KMS-11 (cell line): ENCODE results near the gene KLK7.

ENCODE experiments used
- H2AFZ ChIP-seq: fragments of 200-600 bp; sonication (generic); 2 replicates; pipeline ENCODE4 v1.6.1; 2016; ENCODE audit warnings: antibody characterized with exemption, mixed run types, low read depth
- H3K27ac ChIP-seq: fragments of 200-600 bp; sonication (generic); 2 replicates; pipeline ENCODE4 v1.6.1; 2016; ENCODE audit warnings: mild to moderate bottlenecking, mixed run types
- H3K27me3 ChIP-seq: fragments of 200-600 bp; sonication (generic); 2 replicates; pipeline ENCODE4 v1.6.1; 2017; ENCODE audit warnings: mild to moderate bottlenecking, low read depth, mixed run types, moderate library complexity; ENCODE audit not compliant: insufficient read depth
- H3K36me3 ChIP-seq: fragments of 200-600 bp; sonication (generic); 2 replicates; pipeline ENCODE4 v1.6.1; 2017; ENCODE audit warnings: mild to moderate bottlenecking, mixed run types; ENCODE audit not compliant: insufficient read depth
- H3K4me1 ChIP-seq: fragments of 200-600 bp; sonication (generic); 2 replicates; pipeline ENCODE4 v1.6.1; 2016; ENCODE audit warnings: mild to moderate bottlenecking, low read depth, mixed run types; ENCODE audit not compliant: poor library complexity, severe bottlenecking
- H3K4me2 ChIP-seq: fragments of 200-600 bp; sonication (generic); 2 replicates; pipeline ENCODE4 v1.7.0; 2016; ENCODE audit warnings: mild to moderate bottlenecking, mixed run types
- H3K4me3 ChIP-seq: fragments of 200-600 bp; sonication (generic); IDR thresholded peaks from 2 replicates; pipeline ENCODE4 v1.6.1; 2017; ENCODE audit warnings: low read depth, low read length, mixed read lengths; ENCODE audit not compliant: insufficient read depth
- H3K79me2 ChIP-seq: fragments of 200-600 bp; sonication (generic); 2 replicates; pipeline ENCODE4 v1.6.1; 2016; ENCODE audit warnings: low read depth, mixed run types; ENCODE audit not compliant: insufficient read depth
- H3K9ac ChIP-seq: fragments of 200-600 bp; sonication (generic); 2 replicates; pipeline ENCODE4 v1.6.1; 2016; ENCODE audit warnings: mild to moderate bottlenecking, mixed run types
- H4K20me1 ChIP-seq: fragments of 200-600 bp; sonication (generic); 2 replicates; pipeline ENCODE4 v1.6.1; 2016; ENCODE audit warnings: mild to moderate bottlenecking, mixed run types; ENCODE audit not compliant: insufficient read depth
- TF ChIP-seq, protein P1 (sequence below): fragments of 200-600 bp; sonication (generic); conservative IDR thresholded peaks from 2 replicates; pipeline ENCODE4 v1.6.1; 2017; ENCODE audit warnings: low read depth, mild to moderate bottlenecking, antibody characterized with exemption, low read length, moderate library complexity, mixed read lengths

KLK7 gene

DNA sequence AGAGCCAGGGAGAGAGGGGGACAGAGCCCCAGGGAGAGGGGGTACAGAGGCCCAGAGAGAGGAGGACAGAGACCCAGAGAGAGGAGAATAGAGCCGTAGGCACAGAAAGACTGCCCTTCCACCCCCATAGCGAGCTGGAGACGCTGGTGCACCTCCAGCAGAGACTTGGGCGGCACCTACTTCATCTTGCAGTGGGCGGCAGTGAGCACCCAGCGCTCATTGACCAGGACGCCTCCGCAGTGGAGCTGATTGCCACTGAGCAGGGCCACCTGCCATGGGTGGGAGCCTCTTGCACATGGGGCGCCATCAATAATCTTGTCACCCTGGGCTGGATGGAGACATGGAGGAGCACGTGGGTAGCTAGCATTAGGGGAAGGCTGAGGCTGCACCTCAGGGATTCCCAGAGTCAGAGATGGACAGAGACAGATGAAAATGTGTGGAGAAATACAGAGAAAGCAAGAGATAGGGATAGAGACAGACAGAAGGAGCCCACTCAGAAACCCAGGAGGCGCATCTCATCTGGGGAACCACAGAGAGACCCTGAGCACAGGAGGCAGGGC, 2.0 kb downstream of the KLK7 start:
- Histone ChIP-seq H2AFZ (no peak overlapping the region), H3K9ac (no peak overlapping the region), H3K4me3 (no peak overlapping the region), H3K36me3 (no peaks in the 10 kb centered on the region), H3K79me2 (no peaks in the 10 kb centered on the region), H3K27ac (no peak overlapping the region), H3K4me1 (no peaks in the 10 kb centered on the region), H4K20me1 (no peaks in the 10 kb centered on the region), H3K27me3 (no peaks in the 10 kb centered on the region), H3K4me2 (no peak overlapping the region)
- TF ChIP-seq, protein P1, sequence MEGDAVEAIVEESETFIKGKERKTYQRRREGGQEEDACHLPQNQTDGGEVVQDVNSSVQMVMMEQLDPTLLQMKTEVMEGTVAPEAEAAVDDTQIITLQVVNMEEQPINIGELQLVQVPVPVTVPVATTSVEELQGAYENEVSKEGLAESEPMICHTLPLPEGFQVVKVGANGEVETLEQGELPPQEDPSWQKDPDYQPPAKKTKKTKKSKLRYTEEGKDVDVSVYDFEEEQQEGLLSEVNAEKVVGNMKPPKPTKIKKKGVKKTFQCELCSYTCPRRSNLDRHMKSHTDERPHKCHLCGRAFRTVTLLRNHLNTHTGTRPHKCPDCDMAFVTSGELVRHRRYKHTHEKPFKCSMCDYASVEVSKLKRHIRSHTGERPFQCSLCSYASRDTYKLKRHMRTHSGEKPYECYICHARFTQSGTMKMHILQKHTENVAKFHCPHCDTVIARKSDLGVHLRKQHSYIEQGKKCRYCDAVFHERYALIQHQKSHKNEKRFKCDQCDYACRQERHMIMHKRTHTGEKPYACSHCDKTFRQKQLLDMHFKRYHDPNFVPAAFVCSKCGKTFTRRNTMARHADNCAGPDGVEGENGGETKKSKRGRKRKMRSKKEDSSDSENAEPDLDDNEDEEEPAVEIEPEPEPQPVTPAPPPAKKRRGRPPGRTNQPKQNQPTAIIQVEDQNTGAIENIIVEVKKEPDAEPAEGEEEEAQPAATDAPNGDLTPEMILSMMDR: no peak

DNA sequence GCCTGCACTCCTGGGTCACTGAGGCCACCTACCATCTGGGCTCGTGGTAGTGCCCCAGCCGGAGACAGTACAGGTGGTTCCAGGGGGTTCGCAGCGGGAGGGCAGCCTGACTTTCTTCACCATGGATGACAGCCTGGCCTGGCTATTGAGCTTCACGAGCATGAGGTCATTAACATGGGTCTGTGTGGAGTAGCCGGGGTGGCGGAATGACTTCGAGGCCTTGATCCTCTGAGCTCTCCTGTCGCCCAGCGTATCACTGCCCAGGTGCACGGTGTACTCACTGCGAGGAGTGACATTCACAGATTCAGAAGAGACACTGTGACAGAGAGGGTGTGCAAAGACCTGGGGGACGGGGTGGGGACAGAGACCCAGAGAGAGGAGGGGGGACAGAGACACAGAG, 3.5 kb downstream of the KLK7 start:
- H2AFZ ChIP-seq: no peak overlapping the region
- no peak overlapping the region for H3K4me2 ChIP-seq

DNA sequence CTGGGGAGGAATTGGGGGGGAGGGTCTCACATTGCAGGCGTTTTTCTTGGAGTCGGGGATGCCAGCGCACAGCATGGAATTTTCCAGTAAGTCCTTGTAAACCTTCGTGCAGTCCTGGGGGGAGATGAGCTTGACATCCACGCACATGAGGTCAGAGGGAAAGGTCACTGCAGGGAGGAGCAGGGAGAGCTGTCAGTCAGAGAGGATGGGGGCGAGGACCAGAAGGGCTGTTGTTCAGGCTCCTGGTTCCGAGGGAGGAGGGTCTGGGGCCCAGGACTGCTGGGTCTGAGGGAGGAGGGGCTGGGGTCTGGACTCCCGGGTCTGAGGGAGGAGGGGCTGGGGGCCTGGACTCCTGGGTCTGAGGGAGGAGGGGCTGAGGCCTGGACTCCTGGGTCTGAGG, 4.0 kb downstream of the KLK7 start:
- H3K27me3 ChIP-seq: no peaks in the 10 kb centered on the region
- TF ChIP-seq, protein P1: no peak
- H3K4me1 ChIP-seq: no peaks in the 10 kb centered on the region
- no peaks in the 10 kb centered on the region for H3K79me2 ChIP-seq
- H3K4me2 ChIP-seq: no peak overlapping the region
- H3K4me3 ChIP-seq: no peak overlapping the region
- no peaks in the 10 kb centered on the region for H3K36me3 ChIP-seq
- H4K20me1 ChIP-seq: no peaks in the 10 kb centered on the region
- H2AFZ ChIP-seq: no peak overlapping the region
- no peak overlapping the region for H3K9ac ChIP-seq
- no peak overlapping the region for H3K27ac ChIP-seq

More for the DNA sequence above, 3.5 kb downstream of the KLK7 start:
- Histone ChIP-seq H3K79me2 (no peaks in the 10 kb centered on the region), H3K4me1 (no peaks in the 10 kb centered on the region), H3K36me3 (no peaks in the 10 kb centered on the region), H3K9ac (no peak overlapping the region), H3K4me3 (no peak overlapping the region), H4K20me1 (no peaks in the 10 kb centered on the region), H3K27ac (no peak overlapping the region), H3K27me3 (no peaks in the 10 kb centered on the region)
- TF ChIP-seq, protein P1: no peak

DNA sequence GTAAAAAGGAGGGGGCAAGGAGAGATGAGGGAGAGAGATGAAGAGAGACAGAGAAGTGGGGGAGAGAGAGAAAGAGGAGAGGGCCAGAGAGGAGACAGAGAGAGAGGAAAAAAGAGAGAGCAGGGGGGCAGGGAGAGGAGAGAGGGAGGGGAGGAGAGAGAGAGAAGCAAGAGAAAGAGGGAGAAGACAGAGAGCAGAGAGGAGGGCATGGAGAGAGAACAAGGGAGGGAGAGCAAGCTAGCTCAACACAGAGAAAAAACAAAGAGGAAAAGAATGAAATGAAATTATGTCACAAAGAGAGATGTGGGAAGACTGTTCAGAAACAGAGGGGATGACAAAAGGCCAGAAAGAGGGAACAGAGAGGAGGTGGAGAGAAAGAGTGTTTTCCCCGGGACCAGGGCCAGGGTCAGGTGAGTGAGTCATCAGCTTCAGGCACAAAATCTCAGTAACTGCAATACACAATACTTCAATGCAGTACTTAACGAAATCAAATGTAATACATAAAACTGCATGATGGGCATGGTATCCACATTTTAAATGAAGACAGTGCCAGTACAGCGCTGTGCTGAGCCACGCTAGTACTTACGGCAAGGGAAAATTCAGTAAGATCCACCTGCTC, 4.8 kb downstream of the KLK7 start:
- H3K36me3 ChIP-seq: no peaks in the 10 kb centered on the region
- H3K27ac ChIP-seq: no peak overlapping the region
- no peak overlapping the region for H3K9ac ChIP-seq
- H3K27me3 ChIP-seq: no peaks in the 10 kb centered on the region
- H2AFZ ChIP-seq: no peak overlapping the region
- H3K4me2 ChIP-seq: no peak overlapping the region
- H3K79me2 ChIP-seq: no peaks in the 10 kb centered on the region
- H4K20me1 ChIP-seq: no peaks in the 10 kb centered on the region
- TF ChIP-seq, protein P1: no peak
- H3K4me1 ChIP-seq: no peaks in the 10 kb centered on the region
- no peak overlapping the region for H3K4me3 ChIP-seq
